HTR-8/SVneo (cell line): Measurements from ENCODE around the gene ZGPAT.

Experiments used
- DNase-seq: peaks from one replicate; pipeline ENCODE4 v3.0.0; 2011; ENCODE audit warnings: low spot score, mixed read lengths; ENCODE audit not compliant: insufficient read length
- FAIRE-seq: peaks from 2 replicates; lab custom pipeline; 2011; peaks lifted over from hg19 to GRCh38; lab: Jason Lieb, UNC

Gene ZGPAT

GRCh38 chr20:63740627-63741353 is 33.0 kb downstream of the ZGPAT start:
- peak; percentile 99 for FAIRE-seq
- DNase-seq = peak; percentile 100

DNA sequence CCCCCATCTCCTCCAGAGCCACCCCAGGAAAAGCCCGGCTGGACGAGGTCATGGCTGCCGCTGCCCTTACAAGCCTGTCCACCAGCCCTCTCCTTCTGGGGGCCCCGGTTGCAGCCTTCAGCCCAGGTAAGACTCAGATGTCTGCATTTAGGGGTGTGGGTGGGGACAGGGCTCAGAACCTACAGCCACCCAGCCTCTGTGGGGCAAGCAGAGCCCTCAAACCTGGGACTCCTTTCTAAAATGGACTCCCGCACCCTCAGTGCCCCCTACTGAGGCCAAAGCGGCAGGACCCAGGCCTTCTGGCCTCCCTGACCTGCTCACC is 33.5 kb downstream of the ZGPAT start:
- FAIRE-seq = no peak

GRCh38 chr20:63741676-63742380 is 34.0 kb downstream of the ZGPAT start:
- DNase-seq (no peak), FAIRE-seq (peak; percentile 65)

More for the DNA sequence above, 33.5 kb downstream of the ZGPAT start:
- DNase-seq = no peak

DNA sequence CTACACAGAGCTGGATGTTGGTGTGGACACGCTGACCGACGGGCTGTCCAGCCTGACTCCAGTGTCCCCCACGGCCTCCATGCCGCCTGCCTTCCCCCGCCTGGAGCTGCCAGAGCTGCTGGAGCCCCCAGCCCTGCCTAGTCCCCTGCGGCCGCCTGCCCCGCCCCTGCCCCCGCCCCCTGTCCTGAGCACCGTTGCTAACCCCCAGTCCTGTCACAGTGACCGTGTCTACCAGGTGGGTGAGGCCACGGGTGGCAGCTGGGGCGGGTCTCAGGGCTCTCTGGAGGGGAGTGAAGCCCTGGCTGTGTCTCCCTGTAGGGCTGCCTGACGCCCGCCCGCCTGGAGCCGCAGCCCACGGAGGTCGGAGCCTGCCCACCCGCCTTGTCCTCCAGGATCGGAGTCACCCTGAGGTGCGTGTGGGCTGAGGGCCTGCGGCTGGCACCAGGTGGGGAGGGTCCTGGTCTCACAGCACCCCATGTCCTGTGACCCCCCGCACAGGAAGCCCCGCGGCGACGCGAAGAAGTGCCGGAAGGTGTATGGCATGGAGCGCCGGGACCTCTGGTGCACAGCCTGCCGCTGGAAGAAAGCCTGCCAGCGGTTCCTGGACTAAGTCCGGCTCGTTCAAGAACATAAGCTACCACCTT is 34.7 kb downstream of the ZGPAT start:
- FAIRE-seq (peak; percentile 51), DNase-seq (no peak)

DNA sequence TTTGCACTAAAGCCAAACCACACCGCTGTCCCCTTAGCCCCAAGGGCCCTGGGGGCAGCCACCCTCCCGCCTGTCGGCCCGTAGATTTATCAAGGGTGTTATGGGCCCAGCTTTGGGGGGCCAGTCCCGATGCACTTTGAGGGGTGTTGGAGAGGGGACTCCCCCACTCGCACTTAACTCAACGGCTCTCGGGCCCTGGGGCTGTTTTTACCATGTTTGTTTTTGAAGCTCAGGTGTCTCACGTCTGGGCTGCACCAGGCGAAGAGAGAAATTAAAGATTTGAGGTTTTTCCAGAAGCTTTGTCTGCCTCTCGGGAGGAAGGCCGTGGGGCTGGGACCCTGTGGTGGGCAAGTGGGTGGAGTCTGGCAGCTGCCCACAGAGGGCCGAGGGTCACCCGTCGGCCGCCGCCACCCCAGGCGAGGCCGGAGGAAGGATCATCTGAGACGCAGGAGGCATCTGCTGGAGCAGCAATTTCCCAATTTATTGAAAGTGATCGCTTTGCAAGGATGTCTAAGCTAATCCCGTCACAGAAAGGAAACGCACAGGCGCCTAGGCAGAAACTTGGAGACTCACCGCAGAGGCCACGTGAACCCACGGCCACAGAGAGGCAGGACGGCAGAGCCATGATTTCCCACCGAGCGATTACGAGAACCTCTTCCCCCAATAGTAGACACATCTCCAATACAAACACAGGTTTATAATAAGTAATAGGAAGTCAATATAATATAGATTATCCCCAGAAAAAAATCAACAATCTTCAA is 35.6 kb downstream of the ZGPAT start:
- FAIRE-seq (peak; percentile 20), DNase-seq (no peak)

GRCh38 chr20:63744158-63744557 is 36.3 kb downstream of the ZGPAT start:
- no peak for FAIRE-seq

DNA sequence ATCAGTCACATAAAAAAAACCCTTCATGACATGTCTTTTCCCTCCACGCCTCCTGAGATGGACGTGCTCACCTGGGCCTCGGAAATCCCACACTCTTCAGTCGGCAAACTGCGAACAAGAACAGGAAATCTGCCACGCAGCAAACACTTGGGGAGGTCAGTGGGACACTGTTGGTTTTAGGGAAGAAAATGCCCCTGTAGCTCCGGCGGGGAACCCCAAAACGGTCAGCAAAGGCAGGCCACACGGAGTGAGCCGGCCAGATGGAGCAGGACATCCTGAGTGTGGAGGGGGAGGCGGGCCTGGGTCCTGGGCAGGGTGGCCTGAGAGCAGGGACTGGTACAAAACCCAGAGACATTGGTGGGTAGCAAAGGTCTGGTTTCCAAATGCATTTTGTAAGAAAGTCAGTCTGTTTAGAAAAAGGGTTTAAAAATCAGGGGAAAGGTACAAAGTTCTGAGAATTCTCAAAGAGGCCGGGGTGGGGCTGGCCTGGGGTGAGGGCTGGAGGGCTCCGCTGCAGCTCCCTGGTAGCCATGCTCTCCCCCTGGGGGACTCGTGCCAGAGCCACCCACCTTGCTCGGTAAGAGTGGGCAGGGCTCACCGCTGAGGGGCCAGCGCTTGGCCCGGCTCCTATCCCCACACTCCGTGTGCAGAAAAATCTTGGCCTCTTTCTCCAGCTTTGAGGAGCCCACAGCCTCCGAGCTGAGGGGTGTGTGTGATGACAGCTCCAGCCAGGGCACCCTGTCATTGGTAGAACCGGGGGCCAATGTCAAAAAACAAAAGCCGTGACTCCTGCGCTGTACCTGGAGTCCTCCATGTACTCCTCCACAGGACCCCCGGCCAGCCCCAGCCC is 37.0 kb downstream of the ZGPAT start:
- DNase-seq = no peak
- FAIRE-seq = peak; percentile 20

More at GRCh38 chr20:63744158-63744557, 36.3 kb downstream of the ZGPAT start:
- no peak for DNase-seq

DNA sequence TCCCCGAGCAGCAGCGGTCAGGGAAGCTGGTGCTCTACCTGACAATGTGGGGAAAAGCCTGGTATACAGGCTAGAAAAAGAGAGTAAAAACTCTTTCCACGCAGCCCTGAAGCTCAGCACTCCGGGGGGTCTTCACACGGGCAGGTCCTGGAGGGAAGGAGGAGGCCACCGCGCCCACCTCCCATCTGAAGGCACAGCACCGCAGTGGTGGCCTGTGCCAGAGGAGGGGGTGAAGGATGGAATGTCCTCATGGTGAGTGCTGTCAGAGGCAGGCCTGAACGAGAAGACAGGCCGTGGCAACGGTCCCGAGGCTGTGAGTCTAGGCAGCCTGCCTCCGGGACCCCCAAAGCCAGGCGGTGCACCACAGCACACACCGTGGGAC is 37.6 kb downstream of the ZGPAT start:
- DNase-seq (no peak), FAIRE-seq (peak; percentile 76)

GRCh38 chr20:63745961-63746731 is 38.3 kb downstream of the ZGPAT start:
- no peak for DNase-seq
- peak; percentile 62 for FAIRE-seq

DNA sequence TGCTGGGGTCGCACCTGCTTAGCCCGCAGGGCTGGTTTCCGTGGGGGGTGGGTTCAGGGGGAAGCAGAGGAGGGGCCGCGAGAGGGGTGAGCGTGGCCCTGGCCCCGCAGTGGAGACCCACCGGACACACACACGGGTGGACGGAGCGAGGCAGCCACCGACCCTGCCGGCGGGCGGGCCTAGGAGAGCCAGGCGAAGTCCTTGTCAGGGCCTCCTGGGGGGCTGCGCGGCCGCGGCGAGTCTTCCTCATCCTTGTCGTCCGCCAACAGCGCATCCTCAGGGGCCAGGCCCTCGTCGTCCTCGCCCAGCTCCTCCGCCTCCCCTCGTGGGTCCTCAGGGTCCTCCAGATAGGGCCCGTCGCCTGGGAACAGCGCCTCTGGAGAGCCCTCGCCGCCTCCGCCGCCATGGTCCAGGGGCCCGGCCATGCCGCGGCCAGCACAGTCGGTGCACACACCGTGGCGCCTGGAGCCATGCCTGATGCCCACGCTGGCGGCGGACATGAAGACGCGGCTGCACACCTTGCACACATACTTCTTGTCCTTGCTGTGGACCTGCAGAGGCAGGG is 39.0 kb downstream of the ZGPAT start:
- DNase-seq (no peak), FAIRE-seq (peak; percentile 31)

DNA sequence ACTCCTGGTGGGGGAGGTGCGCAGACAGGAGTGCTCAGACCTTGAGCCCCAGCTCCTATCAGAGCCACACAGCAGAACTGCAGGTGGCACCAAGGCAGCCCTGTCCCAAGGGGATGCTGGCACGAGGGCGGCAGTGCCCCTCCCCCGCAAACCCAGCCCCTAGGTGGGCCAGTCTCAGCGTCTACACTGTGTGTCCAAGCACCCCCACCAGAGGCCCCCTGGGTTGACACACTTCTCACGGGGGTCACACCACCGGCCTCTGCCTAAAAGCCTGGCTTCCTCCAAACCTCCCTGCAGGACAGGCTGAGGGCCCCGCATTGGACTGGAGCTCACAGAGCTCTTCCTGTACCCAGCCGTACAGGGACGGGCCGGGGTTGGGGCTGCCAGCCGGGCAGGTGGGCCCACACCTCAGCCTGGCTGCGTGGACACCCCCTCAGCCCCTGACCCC is 39.8 kb downstream of the ZGPAT start:
- FAIRE-seq = no peak
- no peak for DNase-seq

GRCh38 chr20:63748070-63748933 is 40.5 kb downstream of the ZGPAT start:
- FAIRE-seq = peak; percentile 80

GRCh38 chr20:63748934-63749270 is 41.1 kb downstream of the ZGPAT start:
- DNase-seq = no peak

More at GRCh38 chr20:63748070-63748933, 40.5 kb downstream of the ZGPAT start:
- no peak for DNase-seq

GRCh38 chr20:63749597-63750508 is 42.0 kb downstream of the ZGPAT start:
- no peak for DNase-seq
- FAIRE-seq = peak; percentile 84

More at GRCh38 chr20:63748934-63749270, 41.1 kb downstream of the ZGPAT start:
- no peak for FAIRE-seq

DNA sequence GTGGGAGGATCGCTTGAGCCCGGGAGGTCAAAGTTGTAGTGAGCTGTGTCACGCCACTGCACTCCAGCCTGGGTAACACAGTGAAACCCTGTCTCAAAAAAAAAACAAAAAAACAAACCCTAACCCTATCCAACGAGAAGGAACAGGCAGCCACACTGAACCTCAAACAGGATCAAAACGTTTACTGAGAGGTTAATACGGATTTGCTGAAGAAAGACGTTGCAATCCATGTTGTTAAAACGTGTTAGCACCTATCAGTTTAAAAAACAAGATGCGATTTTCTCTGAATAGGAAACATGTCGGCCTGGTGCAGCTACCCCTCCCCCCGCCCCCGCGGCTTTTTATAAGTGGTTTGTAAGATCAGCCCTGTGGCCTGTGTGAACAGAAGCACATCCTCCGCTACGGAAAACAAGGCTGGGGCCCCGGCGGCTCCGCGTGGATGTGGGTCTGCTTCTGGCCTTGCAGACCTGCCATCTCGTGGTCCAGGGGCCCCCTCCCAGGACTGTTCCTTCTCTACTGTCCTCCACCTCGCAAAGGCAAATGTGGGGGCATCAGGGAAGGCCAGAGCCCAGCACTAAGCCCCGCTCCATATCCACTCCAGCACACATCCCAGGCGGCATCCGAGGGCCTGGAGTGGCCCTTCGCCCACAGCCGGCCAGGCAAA is 43.1 kb downstream of the ZGPAT start:
- FAIRE-seq (peak; percentile 81), DNase-seq (no peak)
